ENCODE data around the gene CDH16.
"Not testable (repeated sequence)": the region's sequence is repeated elsewhere in the genome, so short reads cannot be mapped to it uniquely, and the experiment has no call there.

Gene CDH16

DNA sequence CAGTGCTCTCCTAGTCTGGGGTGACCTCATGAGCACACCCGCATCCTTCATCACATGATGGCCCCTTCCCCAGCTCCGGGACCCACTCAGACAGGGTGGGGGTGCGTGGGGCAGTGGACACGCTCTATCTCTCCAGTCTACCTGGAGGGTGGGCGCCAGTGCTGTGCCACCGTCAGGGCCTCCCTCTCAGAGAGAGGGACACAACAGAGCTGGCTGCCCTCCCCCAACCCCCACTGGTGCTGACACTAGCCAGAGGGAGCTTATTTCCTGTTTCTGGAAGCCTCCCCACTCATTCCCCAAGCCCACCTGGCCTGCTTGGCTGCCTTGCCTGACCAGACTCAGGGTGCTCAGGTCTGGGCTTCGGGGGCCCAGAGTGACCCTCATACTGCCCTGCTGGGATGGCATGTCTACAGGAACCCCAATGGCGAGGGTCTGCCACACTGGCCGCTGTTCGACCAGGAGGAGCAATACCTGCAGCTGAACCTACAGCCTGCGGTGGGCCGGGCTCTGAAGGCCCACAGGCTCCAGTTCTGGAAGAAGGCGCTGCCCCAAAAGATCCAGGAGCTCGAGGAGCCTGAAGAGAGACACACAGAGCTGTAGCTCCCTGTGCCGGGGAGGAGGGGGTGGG lies 24.9 kb upstream of the CDH16 start:
- no peak for DNase-seq
- H3K36me3 Mint-ChIP-seq: peaks cover 13% of the 10 kb centered on the region
- no peak overlapping the region for H3K27ac Mint-ChIP-seq
- H3K4me3 Mint-ChIP-seq: no peak overlapping the region
- CTCF ChIA-PET: interaction anchor here (0.8 to 1.9 kb wide), 7 partner anchors 15 to 241 kb away, joined by 3 to 4 read pairs (median 4); partner anchors contain the start of gene CES3
- no peaks in the 10 kb centered on the region for H3K9me3 Mint-ChIP-seq
- peaks cover 14% of the 10 kb centered on the region for H3K4me1 Mint-ChIP-seq
- peaks cover 16% of the 10 kb centered on the region for H3K27me3 Mint-ChIP-seq

DNA sequence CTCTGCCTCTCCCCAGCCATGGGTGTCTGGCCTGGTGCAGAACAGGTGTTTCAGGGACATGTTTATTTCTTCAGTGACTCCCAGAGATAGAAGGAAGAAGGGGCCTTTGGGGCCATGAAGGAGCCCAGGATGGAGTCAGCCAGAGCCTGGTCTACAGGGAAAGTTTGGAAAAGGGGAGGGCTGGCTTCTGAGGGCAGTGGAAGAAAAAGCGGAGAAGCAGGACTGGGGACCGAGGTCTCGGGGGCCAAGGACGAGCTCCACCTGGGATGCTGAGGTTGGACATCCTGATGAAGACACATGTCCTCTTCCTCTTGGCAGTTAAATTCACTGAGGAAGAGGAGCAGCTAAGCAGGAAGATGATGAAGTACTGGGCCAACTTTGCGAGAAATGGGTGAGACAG lies 24.3 kb upstream of the CDH16 start:
- Mint-ChIP-seq H3K4me3 (no peak overlapping the region), H3K27ac (no peak overlapping the region), H3K9me3 (no peaks in the 10 kb centered on the region), H3K27me3 (peaks cover 11% of the 10 kb centered on the region), H3K4me1 (peaks cover 9% of the 10 kb centered on the region), H3K36me3 (peaks cover 13% of the 10 kb centered on the region)
- no peak for DNase-seq
- CTCF ChIA-PET: interaction anchor here (1.0 to 2.7 kb wide), 6 partner anchors 14 to 70 kb away, joined by 3 to 9 read pairs (median 4); partner anchors contain the start of gene CES3

DNA sequence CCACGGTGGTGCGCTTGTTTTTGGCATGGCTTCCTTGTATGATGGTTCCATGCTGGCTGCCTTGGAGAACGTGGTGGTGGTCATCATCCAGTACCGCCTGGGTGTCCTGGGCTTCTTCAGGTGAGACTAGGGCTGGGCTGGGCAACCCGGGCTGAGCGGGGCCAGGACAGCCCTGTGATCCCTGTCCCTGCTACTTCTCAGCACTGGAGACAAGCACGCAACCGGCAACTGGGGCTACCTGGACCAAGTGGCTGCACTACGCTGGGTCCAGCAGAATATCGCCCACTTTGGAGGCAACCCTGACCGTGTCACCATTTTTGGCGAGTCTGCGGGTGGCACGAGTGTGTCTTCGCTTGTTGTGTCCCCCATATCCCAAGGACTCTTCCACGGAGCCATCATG lies 21.6 kb upstream of the CDH16 start:
- Mint-ChIP-seq H3K4me3 (no peak overlapping the region), H3K9me3 (no peaks in the 10 kb centered on the region), H3K27me3 (no peaks in the 10 kb centered on the region), H3K4me1 (peaks cover 21% of the 10 kb centered on the region), H3K36me3 (peaks cover 20% of the 10 kb centered on the region), H3K27ac (no peak overlapping the region)
- CTCF ChIA-PET: interaction anchor here (2.7 kb wide), 1 partner anchor 45 kb away, joined by 9 read pairs; no protein-coding TSS in a partner anchor
- DNase-seq: no peak

DNA sequence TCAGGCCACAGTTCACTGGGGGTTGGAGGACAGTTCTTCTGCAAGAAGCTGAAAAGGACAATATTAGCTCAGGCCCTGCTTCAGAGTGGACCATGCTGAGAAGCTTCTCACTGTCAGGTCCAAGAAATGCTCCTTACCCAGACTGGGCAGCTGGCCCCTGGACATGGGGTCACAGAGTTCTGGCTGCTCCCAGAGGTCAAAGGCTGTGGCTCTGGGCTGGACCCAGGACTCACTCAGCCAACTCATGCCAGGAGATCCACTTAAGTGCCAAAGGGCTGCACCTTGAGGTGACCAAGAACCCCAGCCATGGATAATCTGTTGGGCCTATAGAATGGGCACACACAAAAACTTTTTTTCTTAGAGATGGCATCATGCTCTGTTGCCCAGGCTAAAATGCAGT lies 20.7 kb upstream of the CDH16 start:
- Mint-ChIP-seq H3K4me3 (no peak overlapping the region), H3K9me3 (no peaks in the 10 kb centered on the region), H3K36me3 (peaks cover 20% of the 10 kb centered on the region), H3K27ac (no peak overlapping the region), H3K27me3 (no peaks in the 10 kb centered on the region), H3K4me1 (peaks cover 27% of the 10 kb centered on the region)
- no peak for DNase-seq
- CTCF ChIA-PET: no interaction called here

DNA sequence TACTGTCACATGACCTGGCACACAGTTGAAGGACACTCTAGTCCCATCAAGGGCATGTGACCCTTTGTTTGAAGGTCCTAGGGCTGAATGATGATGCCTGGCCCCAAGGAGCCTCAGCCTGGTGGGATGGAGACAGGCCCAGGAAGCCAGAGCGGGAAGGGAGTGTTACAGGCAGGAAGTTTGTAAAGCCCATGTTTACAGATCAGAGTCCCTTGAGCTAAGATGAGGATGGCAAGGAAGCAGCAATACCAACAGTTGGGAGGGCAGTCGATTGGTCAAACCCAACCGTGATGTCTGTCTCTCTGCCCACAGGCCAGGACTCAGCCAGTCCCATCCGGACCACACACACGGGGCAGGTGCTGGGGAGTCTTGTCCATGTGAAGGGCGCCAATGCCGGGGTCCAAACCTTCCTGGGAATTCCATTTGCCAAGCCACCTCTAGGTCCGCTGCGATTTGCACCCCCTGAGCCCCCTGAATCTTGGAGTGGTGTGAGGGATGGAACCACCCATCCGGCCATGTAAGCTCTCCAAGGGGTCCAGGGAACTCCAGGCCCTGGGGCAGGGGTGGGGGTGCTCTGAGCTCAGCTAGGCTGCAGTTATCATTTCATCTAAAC lies 19.1 kb upstream of the CDH16 start:
- no peaks in the 10 kb centered on the region for H3K27me3 Mint-ChIP-seq
- no peaks in the 10 kb centered on the region for H3K9me3 Mint-ChIP-seq
- CTCF ChIA-PET: interaction anchor here (1.0 kb wide), 1 partner anchor 42 kb away, joined by 4 read pairs; no protein-coding TSS in a partner anchor
- H3K4me1 Mint-ChIP-seq: peaks cover 42% of the 10 kb centered on the region
- DNase-seq: no peak
- peaks cover 31% of the 10 kb centered on the region for H3K36me3 Mint-ChIP-seq
- no peak overlapping the region for H3K4me3 Mint-ChIP-seq
- no peak overlapping the region for H3K27ac Mint-ChIP-seq

DNA sequence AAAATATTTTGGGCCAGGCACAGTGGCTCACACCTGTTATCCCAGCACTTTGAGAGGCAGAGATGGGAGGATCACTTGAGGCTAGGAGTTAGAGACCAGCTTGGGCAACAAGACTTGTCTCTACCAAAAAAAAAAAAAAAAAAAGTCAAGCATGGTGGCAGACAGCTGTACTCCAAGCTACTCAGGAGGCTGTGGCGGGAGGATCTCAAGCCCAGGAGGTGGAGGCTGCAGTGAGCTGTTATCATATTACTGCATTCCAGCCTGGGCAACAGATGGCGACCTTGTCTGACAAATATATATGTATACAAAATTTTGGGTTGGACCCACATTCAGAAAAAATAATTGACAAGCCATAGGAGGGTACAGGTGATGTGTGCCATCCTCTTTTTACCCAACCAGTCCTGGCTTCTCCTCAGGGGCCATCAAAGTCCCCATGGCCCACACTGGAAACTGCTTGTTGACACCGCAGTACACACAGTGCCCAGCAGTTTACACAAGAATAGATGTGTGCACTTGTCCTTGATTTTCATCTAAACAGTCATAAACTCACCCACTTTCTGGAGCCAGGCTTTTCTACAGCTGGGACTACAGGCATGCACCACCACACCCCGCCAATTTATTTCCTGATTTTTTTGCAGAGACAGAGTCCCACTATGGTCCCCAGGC lies 18.3 kb upstream of the CDH16 start:
- Mint-ChIP-seq H3K27me3 (no peaks in the 10 kb centered on the region), H3K36me3 (peaks cover 35% of the 10 kb centered on the region), H3K4me1 (peaks cover 50% of the 10 kb centered on the region)

DNA sequence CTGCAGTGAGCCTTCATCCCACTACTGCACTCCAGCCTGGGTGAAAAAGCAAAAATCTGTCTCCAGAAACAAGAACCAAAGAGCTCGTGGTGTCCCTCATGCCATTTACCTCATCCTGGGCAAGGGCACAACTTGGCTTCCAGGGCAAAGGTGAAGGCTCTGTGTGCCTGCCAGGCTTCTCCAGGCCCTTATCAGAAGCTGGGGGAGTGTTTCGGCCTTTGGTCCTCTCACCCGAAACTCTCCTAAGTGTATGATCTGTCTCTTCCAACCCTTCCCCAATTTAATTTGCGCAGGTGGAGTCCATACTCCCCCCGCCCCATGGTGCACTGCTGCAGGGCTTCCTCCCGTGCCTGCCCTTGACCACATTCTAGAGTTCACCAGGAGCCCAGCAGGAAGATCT lies 17.8 kb upstream of the CDH16 start:
- Mint-ChIP-seq H3K27ac (peak overlapping the region; percentile 21), H3K36me3 (peaks cover 39% of the 10 kb centered on the region), H3K4me1 (peaks cover 54% of the 10 kb centered on the region), H3K9me3 (no peaks in the 10 kb centered on the region), H3K27me3 (no peaks in the 10 kb centered on the region), H3K4me3 (peak overlapping the region; percentile 98)
- CTCF ChIA-PET: interaction anchor here (0.8 to 0.9 kb wide), 2 partner anchors 203 to 253 kb away, joined by 3 read pairs; partner anchors contain the start of gene EXOC3L1
- no peak for DNase-seq

More for the DNA sequence above, 18.3 kb upstream of the CDH16 start:
- Mint-ChIP-seq H3K4me3 (peak overlapping the region; percentile 98), H3K9me3 (no peaks in the 10 kb centered on the region), H3K27ac (peak overlapping the region; percentile 21)
- DNase-seq: no peak
- CTCF ChIA-PET: interaction anchor here (0.6 to 1.0 kb wide), 4 partner anchors 42 to 1333 kb away, joined by 3 to 4 read pairs (median 3); partner anchors contain the start of gene EXOC3L1

DNA sequence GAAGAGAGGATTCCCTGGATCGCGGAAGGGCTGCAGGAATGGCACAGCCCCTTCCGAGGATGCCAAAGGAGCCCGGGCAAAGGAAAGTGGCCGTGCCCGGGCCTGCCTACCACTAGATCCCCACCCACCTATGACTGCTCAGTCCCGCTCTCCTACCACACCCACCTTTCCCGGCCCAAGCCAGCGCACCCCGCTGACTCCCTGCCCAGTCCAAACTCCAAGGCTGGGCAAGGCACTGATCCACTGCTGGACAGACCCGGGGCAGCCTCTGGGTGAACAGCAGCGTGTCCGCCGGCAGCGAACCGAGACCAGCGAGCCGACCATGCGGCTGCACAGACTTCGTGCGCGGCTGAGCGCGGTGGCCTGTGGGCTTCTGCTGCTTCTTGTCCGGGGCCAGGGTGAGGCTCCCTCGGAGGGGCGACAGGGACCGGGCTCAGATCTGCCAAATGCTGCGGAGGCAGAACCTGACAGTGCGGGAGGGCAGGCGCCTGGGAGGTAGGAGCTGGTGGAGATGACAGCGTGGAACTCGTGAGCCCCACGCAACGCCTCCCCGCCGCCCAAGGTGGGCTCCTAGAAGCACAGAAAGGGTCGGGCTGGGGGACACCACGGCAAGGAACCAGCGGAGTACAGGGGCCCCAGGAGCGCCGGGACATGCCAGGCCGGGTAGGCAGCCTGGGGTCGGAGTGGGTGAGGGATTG lies 16.8 kb upstream of the CDH16 start, which contains the start of gene CES2:
TSS of gene CES2 (plus strand) at position 203 of the 698 bp plus-strand sequence. CDS start at position 323, 120 bp downstream.
- Mint-ChIP-seq H3K27me3 (no peaks in the 10 kb centered on the region), H3K9me3 (no peaks in the 10 kb centered on the region), H3K4me3 (peak within 1 kb of the TSS; percentile 98), H3K4me1 (peaks cover 54% of the 10 kb centered on the region), H3K36me3 (peaks cover 39% of the 10 kb centered on the region), H3K27ac (peak within 1 kb of the TSS; percentile 96)
- CTCF ChIA-PET: no interaction called here
- DNase-seq: no peak

DNA sequence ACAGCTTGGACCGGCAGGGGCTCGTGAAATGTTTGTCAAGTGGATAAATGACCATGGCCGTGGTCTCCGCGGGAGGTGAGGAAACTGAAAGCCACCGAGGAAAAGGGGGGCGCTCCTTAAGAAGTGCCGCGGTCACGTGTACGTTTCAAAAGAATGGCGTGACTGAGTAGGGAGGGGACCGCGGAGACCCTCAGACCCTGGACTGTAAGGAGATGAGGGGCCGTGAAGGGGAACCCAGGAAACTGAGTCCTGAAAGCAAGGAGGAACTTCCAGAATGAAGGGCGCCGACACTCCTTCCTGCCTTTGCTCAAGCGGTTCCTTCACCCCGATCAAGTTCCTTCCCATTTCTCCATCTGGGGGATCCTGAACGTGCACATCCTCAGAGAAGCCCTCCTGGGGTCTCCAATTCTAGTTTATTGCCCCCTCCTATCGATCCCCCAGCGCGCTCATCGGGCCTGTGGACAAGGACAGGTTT lies 16.2 kb upstream of the CDH16 start:
- peak overlapping the region; percentile 96 for H3K27ac Mint-ChIP-seq
- peaks cover 37% of the 10 kb centered on the region for H3K36me3 Mint-ChIP-seq
- peaks cover 54% of the 10 kb centered on the region for H3K4me1 Mint-ChIP-seq
- H3K27me3 Mint-ChIP-seq, H3K9me3 Mint-ChIP-seq, DNase-seq: not testable (repeated sequence)
- H3K4me3 Mint-ChIP-seq: peak overlapping the region; percentile 98
- CTCF ChIA-PET: interaction anchor here (2.3 kb wide), 1 partner anchor 41 kb away, joined by 12 read pairs; no protein-coding TSS in a partner anchor

DNA sequence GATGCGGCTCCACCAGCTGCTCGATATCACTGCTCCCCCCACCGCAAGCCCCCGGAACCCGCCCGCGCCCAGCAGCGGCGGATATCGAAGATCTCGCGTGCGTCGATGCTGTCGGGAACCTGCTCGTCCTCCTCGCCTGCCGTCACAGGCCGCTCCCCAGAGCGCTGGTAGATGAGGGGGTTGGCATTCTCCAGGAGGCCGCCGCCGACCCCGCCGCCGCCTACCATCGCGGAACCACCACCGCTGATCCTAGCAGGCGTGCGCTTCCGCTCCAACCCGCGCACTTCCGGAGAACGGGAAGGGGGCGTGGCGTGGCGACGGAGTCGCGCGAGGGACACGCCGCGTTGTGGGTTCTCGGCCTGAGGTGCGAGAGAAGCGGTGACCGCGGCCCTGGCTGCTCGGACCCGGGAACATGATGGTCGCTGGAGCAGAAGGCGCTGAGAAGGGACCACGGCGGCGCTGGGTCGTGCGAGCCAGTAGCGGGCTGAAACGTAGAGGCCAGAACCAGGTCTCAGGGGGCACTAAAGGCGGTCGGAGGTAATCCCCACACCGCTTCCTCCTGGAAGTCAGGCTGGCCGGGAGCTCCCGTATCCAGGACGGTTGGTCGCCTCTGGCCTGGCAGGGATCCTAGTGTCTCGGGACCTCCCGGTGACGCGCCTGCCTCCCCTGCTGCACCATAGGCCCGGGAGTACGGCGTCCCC lies 15.6 kb upstream of the CDH16 start, which contains the start of gene CIAO2B:
TSS of gene CIAO2B (minus strand) at position 265 of the 701 bp plus-strand sequence. CDS start at position 227, 38 bp downstream.
- Mint-ChIP-seq H3K9me3 (no peaks in the 10 kb centered on the region), H3K4me1 (peaks cover 54% of the 10 kb centered on the region), H3K27me3 (no peaks in the 10 kb centered on the region), H3K36me3 (peaks cover 34% of the 10 kb centered on the region), H3K4me3 (peak within 1 kb of the TSS; percentile 98), H3K27ac (peak within 1 kb of the TSS; percentile 96)
- peak; percentile 90 for DNase-seq
- CTCF ChIA-PET: interaction anchor here (1.8 to 2.3 kb wide), 2 partner anchors 40 to 66 kb away, joined by 4 to 12 read pairs; no protein-coding TSS in a partner anchor

DNA sequence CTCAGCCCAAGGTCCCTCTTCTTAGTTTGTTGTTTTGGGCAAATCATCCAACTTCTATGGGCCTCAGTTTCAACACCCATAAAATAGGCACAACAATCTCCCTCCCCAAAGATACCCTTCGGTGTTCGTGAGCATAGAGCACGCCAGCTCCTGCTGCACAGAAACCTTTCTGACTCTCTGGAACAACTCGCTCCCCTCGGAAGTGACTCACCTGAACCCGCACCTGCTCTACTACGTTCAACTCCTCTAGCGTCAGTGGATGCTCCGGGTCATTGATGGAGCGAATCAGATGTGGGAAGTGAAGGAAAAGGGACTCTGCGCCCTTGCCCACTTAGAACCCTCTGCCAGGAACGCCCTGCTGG lies 15.1 kb upstream of the CDH16 start:
- peak overlapping the region; percentile 96 for H3K27ac Mint-ChIP-seq
- DNase-seq: no peak
- CTCF ChIA-PET: interaction anchor here (1.8 to 2.3 kb wide), 2 partner anchors 40 to 65 kb away, joined by 4 to 12 read pairs; no protein-coding TSS in a partner anchor
- peaks cover 54% of the 10 kb centered on the region for H3K4me1 Mint-ChIP-seq
- peaks cover 34% of the 10 kb centered on the region for H3K36me3 Mint-ChIP-seq
- H3K4me3 Mint-ChIP-seq: peak overlapping the region; percentile 98
- no peaks in the 10 kb centered on the region for H3K27me3 Mint-ChIP-seq
- no peaks in the 10 kb centered on the region for H3K9me3 Mint-ChIP-seq

DNA sequence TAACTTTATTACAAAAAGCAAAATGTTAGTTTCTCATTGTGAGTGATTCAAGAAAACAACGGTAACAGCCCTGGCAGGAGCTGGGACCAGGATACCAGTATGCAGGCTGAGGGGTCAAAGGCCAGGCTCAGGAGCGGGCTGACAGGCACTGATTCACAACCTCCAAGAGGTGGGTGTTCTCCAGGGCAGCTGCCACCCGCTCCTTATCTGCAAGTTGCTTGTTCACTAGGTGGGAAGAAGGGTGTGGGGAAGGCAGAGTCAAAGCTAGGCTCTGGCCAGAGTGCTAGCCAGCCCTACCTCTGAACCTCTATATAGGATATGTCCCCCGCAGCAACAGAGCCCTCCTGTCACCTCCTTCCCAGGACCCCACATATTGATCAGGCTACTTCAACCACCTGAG lies 13.4 kb upstream of the CDH16 start:
- H3K4me1 Mint-ChIP-seq: peaks cover 51% of the 10 kb centered on the region
- peak overlapping the region; percentile 29 for H3K27ac Mint-ChIP-seq

DNA sequence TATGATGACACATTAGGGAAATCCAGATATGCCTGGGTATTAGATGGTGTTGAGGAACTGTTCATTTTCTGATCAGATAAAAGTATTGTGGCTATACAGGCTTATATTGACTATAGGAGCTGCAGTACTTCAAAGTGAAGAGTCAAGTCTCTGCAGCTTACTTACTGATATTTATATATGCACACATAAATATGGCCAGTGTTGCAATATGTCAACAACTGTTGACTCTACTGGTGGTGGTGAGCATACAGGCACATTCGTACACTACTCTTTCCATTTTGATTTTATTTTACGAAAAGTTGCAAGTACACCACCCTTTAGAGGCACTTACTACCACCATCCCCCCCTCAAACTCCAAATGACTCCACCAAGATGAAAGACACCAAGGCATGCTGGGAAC lies 13.0 kb upstream of the CDH16 start:
- CTCF ChIA-PET: interaction anchor here (0.6 to 1.4 kb wide), 3 partner anchors 25 to 97 kb away, joined by 3 to 7 read pairs (median 3); no protein-coding TSS in a partner anchor
- H3K9me3 Mint-ChIP-seq: no peaks in the 10 kb centered on the region
- H3K4me1 Mint-ChIP-seq: peaks cover 50% of the 10 kb centered on the region
- no peak for DNase-seq
- H3K27ac Mint-ChIP-seq: no peak overlapping the region
- peaks cover 11% of the 10 kb centered on the region for H3K27me3 Mint-ChIP-seq
- peaks cover 29% of the 10 kb centered on the region for H3K36me3 Mint-ChIP-seq
- H3K4me3 Mint-ChIP-seq: no peak overlapping the region

More for the DNA sequence above, 13.4 kb upstream of the CDH16 start:
- CTCF ChIA-PET: interaction anchor here (0.7 to 1.4 kb wide), 2 partner anchors 24 to 37 kb away, joined by 3 to 7 read pairs; no protein-coding TSS in a partner anchor
- H3K9me3 Mint-ChIP-seq: no peaks in the 10 kb centered on the region
- peaks cover 31% of the 10 kb centered on the region for H3K36me3 Mint-ChIP-seq
- peak overlapping the region; percentile 98 for H3K4me3 Mint-ChIP-seq
- peaks cover 6% of the 10 kb centered on the region for H3K27me3 Mint-ChIP-seq
- DNase-seq: no peak

Measured in activated naive CD4-positive, alpha-beta T cell treated with anti-CD3 and anti-CD28 coated beads, Interleukin-2, amount 10 ng/mL, durations not matched to agents 7 days and 5 days (primary cell).